Pancreas (tissue), 10 donors: Measurements from ENCODE around the gene CRY1. TPM values are rescaled to one million over a fixed set of nuclear protein-coding genes. Genes with fewer than 3 reads are reported as not detected.

Experiments
- ATAC-seq, 4 donors: fragments of 200-7000 bp; cut with Tn5 transposase; one replicate each; pipeline versions ENCODE4 v1.8.0 to v1.9.1; 2020; ENCODE audit warnings: mild to moderate bottlenecking in 4 of 4, moderate library complexity in 4 of 4
- DNase-seq, 6 donors: peaks; one replicate each; pipeline ENCODE4 v3.0.0-alpha.2; 2020
- FAIRE-seq: peaks from 2 replicates; lab custom pipeline; 2012; peaks lifted over from hg19 to GRCh38; lab: Jason Lieb, UNC
- H3K27ac ChIP-seq, 4 donors: fragments of 200-600 bp; sonication (generic); 1 replicate in 3 of 4; 2 replicates in 1 of 4; pipeline versions ENCODE4 v1.5.0 to v1.8.0; 2020
- H3K27me3 ChIP-seq, 4 donors: fragments of 200-600 bp; one replicate each; pipeline ENCODE4 v1.8.0; 2021
- H3K36me3 ChIP-seq, 3 donors: fragments of 200-600 bp; sonication (generic) in 1 of 3; one replicate each; pipeline versions ENCODE4 v1.5.0 to v1.8.0; 2020 to 2021
- H3K4me1 ChIP-seq, 3 donors: fragments of 200-600 bp; one replicate each; pipeline ENCODE4 v1.8.0; 2021
- H3K4me3 ChIP-seq, 4 donors: fragments of 200-600 bp; sonication (generic) in 2 of 4; one replicate each; pipeline versions ENCODE4 v1.5.0 to v1.8.0; 2020 to 2021
- H3K9me3 ChIP-seq, 4 donors: fragments of 200-600 bp; one replicate each; pipeline ENCODE4 v1.8.0; 2021
- WGBS, 2 donors: extraction: QIAGEN DNeasy Blood & Tissue Kit; methylation state at CpG; one replicate each; pipeline ENCODE4 v1.1.7; 2013; 5-methylcytosine and 5-hydroxymethylcytosine counted together
- intact Hi-C, 3 donors: fragments of 100-400 bp; cut with DNase I; formaldehyde crosslinking; loops; one replicate each; pipeline versions ENCODE4 v1.11.1 to v1.14.2; 2022
- polyA plus RNA-seq, 2 donors: library from polyadenylated mRNA; stranded (reverse); fragments of 200-250 nt; gene quantifications; one replicate each; pipeline ENCODE4 v1.2.3, GENCODE V29; 2013
- total RNA-seq, 6 donors: library from RNA; stranded (reverse); fragmentation: NEBNext Ultra II Directional in 4 of 6; extraction: Animal tissue kit (Norgen Biotek cat#: 25700) in 4 of 6; gene quantifications; one replicate each; pipeline versions ENCODE4 v1.2.1 to v1.2.4, GENCODE V29; 2021 to 2023
- TF ChIP-seq, protein P1 (sequence below), 4 donors: fragments of 200-600 bp; sonication (generic) in 3 of 4; IDR thresholded peaks; one replicate each; pipeline versions ENCODE4 v1.5.0 to v1.8.0; 2021; ENCODE audit warnings: antibody characterized with exemption in 4 of 4
- donor health status: healthy with polysubstance abuse.
- donor health status: DM: no; HTN: no; CAD: no; lungs with moderate emphysema.
- donor health status: DM: no; HTN: no; CAD: no.
- donor health status: control.
- donor health status: control.
- donor health status: Bipolar disorder and iron deficiency.
- donor health status: DM: yes; HTN: yes; CAD: no.
- donor health status: DM: no; HTN: no; CAD: no.
- donor health status: DM: no; HTN: no; CAD: no.
- donor health status: DM: yes; HTN: yes; CAD: no.

Gene CRY1
- total and polyA plus RNA-seq, 8 donors, result 5.3 to 11.5 (median 8.1) TPM

DNA sequence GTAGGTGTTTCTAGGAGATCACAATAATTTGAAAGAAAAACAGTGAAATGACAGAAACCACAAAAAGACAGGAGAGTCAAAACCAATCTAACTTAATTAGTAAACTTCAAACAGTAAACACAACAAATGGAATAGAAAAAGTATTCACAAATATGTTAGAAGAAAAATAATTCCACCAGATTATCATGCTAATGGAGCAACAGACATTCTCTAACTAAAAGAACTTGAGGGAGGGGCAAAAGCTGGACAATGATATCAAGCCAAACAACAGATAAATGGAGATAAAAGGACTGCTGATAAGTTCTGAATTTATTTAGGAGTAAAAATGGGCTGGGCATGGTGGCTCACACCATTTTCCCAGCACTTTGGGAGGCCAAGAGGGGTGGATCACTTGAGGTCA lies 28.7 kb downstream of the CRY1 start:
- intact Hi-C loops, result no loop called here
- no peak for ATAC-seq
- no peak for DNase-seq
- FAIRE-seq, result no peak
- Histone ChIP-seq H3K27ac (no peak overlapping the region), H3K27me3 (no peaks in the 10 kb centered on the region), H3K9me3 (no peaks in the 10 kb centered on the region), H3K36me3 (no peaks in the 10 kb centered on the region), H3K4me1 (no peaks in the 10 kb centered on the region), H3K4me3 (no peak overlapping the region)
- TF ChIP-seq, protein P1, sequence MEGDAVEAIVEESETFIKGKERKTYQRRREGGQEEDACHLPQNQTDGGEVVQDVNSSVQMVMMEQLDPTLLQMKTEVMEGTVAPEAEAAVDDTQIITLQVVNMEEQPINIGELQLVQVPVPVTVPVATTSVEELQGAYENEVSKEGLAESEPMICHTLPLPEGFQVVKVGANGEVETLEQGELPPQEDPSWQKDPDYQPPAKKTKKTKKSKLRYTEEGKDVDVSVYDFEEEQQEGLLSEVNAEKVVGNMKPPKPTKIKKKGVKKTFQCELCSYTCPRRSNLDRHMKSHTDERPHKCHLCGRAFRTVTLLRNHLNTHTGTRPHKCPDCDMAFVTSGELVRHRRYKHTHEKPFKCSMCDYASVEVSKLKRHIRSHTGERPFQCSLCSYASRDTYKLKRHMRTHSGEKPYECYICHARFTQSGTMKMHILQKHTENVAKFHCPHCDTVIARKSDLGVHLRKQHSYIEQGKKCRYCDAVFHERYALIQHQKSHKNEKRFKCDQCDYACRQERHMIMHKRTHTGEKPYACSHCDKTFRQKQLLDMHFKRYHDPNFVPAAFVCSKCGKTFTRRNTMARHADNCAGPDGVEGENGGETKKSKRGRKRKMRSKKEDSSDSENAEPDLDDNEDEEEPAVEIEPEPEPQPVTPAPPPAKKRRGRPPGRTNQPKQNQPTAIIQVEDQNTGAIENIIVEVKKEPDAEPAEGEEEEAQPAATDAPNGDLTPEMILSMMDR (IDR thresholded peaks at IDR 0.05), result no peak

DNA sequence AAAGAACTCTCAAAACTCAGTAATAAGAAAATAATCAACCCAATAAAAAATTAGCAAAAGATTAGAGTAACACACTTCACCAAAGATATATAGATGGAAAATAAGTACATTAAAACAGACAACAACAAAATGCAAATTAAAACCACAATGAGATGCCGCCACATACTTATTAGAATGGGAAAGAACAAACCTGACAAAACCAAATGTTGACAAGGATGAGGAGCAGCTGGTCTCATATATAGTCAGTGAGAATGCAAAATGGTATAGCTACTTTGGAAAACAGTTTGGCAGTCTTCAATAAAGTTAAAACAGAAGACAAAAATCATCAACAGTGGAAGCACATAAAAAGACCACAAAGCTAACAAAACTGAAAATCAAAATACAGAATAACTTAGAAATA lies 29.1 kb downstream of the CRY1 start:
- intact Hi-C loops, result no loop called here

DNA sequence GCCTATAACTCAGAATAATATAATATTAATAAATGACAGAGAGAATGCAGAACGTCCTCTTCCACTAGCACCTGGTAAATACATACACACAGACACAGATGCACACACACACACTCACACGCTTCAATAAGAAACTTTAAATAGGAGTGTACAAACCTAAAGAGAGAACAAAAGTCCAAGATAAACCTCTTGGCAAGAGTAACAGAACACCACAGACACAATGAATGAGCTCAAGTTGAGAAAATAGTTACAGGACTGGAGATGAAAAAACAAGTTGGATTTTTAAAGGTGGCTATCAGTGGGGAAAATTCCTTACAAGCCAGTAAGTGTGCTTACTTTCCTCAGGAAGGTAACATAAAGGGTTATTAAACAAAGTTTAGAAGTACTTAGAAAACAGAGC lies 35.2 kb downstream of the CRY1 start:
- 39 to 49% methylated on average over 2 of the region's 2 CpGs for WGBS, 2 donors
- no peaks in the 10 kb centered on the region for H3K36me3 ChIP-seq
- ATAC-seq, result peak in 1 of 4 donors; percentile 8
- H3K27ac ChIP-seq, result no peak overlapping the region
- no peaks in the 10 kb centered on the region for H3K9me3 ChIP-seq
- no peak for FAIRE-seq
- H3K4me1 ChIP-seq, result peaks cover 0 to 16% (median 0%) of the 10 kb centered on the region in 3 donors
- DNase-seq, result no peak
- no peaks in the 10 kb centered on the region for H3K27me3 ChIP-seq
- TF ChIP-seq, protein P1 (IDR thresholded peaks at IDR 0.05), result no peak
- intact Hi-C loops, result no loop called here
- no peak overlapping the region for H3K4me3 ChIP-seq

More for the DNA sequence above, 29.1 kb downstream of the CRY1 start:
- Histone ChIP-seq H3K27me3 (no peaks in the 10 kb centered on the region), H3K9me3 (no peaks in the 10 kb centered on the region), H3K4me1 (no peaks in the 10 kb centered on the region), H3K27ac (no peak overlapping the region), H3K4me3 (no peak overlapping the region), H3K36me3 (no peaks in the 10 kb centered on the region)
- no peak for FAIRE-seq
- WGBS, 2 donors, result 98 to 100% methylated on average over 1 of the region's 1 CpG
- DNase-seq, result no peak
- TF ChIP-seq, protein P1 (IDR thresholded peaks at IDR 0.05), result no peak
- ATAC-seq, result no peak

DNA sequence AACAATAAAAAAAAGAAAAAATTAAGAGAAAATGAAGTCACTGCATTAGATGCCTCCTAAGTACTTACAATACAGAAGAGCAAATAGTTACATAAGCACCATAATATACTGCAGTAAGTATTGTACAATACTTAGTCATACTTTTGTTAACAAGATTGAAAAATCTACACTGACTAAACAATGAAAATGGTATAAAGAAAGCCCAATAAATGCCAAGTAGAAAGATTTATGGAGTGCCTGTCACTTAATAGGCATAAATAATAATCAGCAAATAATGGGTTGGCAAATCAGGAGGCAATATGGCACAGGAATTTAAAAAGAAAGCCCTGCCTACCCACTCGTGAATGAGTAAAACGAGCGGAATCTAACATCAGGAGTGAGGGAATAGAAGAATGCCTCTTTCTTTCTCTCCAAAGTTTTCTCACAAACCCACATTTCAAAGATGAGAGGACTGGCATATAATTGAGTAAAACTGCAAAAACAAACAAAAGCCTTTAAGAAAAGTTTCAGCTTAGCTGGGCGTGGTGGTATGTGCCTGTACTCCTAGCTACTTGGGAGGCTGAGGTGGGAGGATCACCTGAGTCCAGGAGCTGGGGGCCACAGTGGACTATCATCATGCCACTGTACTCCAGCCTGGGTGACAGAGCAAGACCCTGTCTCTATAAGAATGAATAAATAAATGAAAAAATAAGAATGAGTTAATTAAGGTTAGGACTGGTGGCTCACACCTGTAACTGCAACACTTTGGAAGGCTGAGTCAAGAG lies 36.1 kb downstream of the CRY1 start:
- Histone ChIP-seq H3K27me3 (no peaks in the 10 kb centered on the region), H3K4me1 (peaks cover 0 to 16% (median 0%) of the 10 kb centered on the region in 3 donors), H3K9me3 (no peaks in the 10 kb centered on the region), H3K4me3 (no peak overlapping the region), H3K27ac (no peak overlapping the region), H3K36me3 (no peaks in the 10 kb centered on the region)
- no peak for DNase-seq
- TF ChIP-seq, protein P1 (IDR thresholded peaks at IDR 0.05), result no peak
- intact Hi-C loops, result no loop called here
- peak; percentile 56 to 82 (median 72) for ATAC-seq
- no peak for FAIRE-seq
- 52 to 62% methylated on average over 4 of the region's 4 CpGs for WGBS, 2 donors

DNA sequence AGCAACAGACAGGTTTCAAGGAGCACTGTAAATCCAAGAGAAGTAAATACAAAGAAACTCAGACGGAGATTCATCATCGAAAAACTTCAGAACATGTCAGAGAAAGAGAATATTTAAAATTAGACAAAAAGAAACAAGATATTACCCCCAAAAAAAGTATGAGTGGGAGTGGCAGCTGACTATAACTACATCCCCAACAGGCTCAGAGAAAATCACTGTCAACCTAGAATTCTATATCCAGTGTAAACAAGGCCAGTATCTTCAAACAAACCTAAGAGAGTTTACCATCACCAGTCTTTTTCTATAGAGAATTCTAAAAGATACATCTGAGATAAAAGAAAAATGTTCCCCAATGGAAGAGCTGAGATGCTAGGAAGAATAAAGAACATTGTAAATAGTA lies 39.6 kb downstream of the CRY1 start:
- Histone ChIP-seq H3K36me3 (no peaks in the 10 kb centered on the region), H3K4me3 (no peak overlapping the region), H3K27me3 (no peaks in the 10 kb centered on the region), H3K4me1 (peaks cover 0 to 16% (median 0%) of the 10 kb centered on the region in 3 donors), H3K27ac (no peak overlapping the region), H3K9me3 (no peaks in the 10 kb centered on the region)
- ATAC-seq, result no peak
- FAIRE-seq, result no peak
- TF ChIP-seq, protein P1 (IDR thresholded peaks at IDR 0.05), result no peak
- no peak for DNase-seq
- intact Hi-C loops, result no loop called here
- 97 to 99% methylated on average over 2 of the region's 2 CpGs for WGBS, 2 donors
